HepG2 (cell line): ENCODE data around the gene ISOC2. TPM values are rescaled to one million over a fixed set of nuclear protein-coding genes. Genes with fewer than 3 reads are reported as not detected.

Experiments used
- MAFK ChIP-seq, 2 experiments: IDR thresholded peaks in 1 of 2; conservative IDR thresholded peaks in 1 of 2; 2 replicates each; pipeline ENCODE4 v1.6.1; 2011; ENCODE audit warnings: improper control_type of control experiment in 2 of 2, low read length in 2 of 2
- MEIS2 ChIP-seq: sonication (generic); formaldehyde crosslinking; IDR thresholded peaks from 2 replicates; pipeline ENCODE4 v1.9.0; 2021; ENCODE audit warnings: mild to moderate bottlenecking, missing genetic modification reagents
- NCOA2 ChIP-seq: sonication (generic); formaldehyde crosslinking; IDR thresholded peaks from 2 replicates; pipeline ENCODE4 v1.8.0; 2022; ENCODE audit warnings: inconsistent platforms
- PHF20 ChIP-seq: sonication (generic); formaldehyde crosslinking; IDR thresholded peaks from 2 replicates; pipeline ENCODE4 v1.5.0; 2020; ENCODE audit warnings: mild to moderate bottlenecking, missing genetic modification reagents
- RBM39 ChIP-seq: fragments of 200-400 bp; formaldehyde crosslinking; IDR thresholded peaks from one replicate; pipeline ENCODE4 v1.6.1; 2018; ENCODE audit warnings: antibody characterized with exemption, mild to moderate bottlenecking, low read depth, low read length; ENCODE audit not compliant: poor library complexity, severe bottlenecking
- SP1 ChIP-seq, 2 experiments: fragments of 450-650 bp in 1 of 2; sonication (generic) in 1 of 2; formaldehyde crosslinking in 1 of 2; IDR thresholded peaks; 2 replicates each; pipeline versions ENCODE4 v1.4.0 to v1.6.1; 2016 to 2020; ENCODE audit warnings: missing genetic modification reagents in 1 of 2
- SRSF9 ChIP-seq: fragments of 200-400 bp; formaldehyde crosslinking; IDR thresholded peaks from 2 replicates; pipeline ENCODE4 v1.6.1; 2018; ENCODE audit warnings: borderline replicate concordance, mild to moderate bottlenecking, low read depth, low read length; ENCODE audit not compliant: insufficient read depth, poor library complexity, severe bottlenecking
- TGIF2 ChIP-seq: IDR thresholded peaks from 2 replicates; pipeline ENCODE4 v1.6.1; 2016; ENCODE audit warnings: control low read depth, missing compliant biosample characterization
- ZFAT ChIP-seq: sonication (generic); formaldehyde crosslinking; conservative IDR thresholded peaks from 2 replicates; pipeline ENCODE4 v1.8.1; 2023; ENCODE audit warnings: missing genetic modification reagents, inconsistent platforms
- ZFP36 ChIP-seq: fragments of 150-350 bp; IDR thresholded peaks from 2 replicates; pipeline ENCODE4 v1.6.1; 2018; ENCODE audit warnings: borderline replicate concordance, low read length, low read depth; ENCODE audit not compliant: partially characterized antibody
- ZNF264 ChIP-seq: sonication (generic); formaldehyde crosslinking; IDR thresholded peaks from 2 replicates; pipeline ENCODE4 v1.4.0; 2020; ENCODE audit warnings: missing genetic modification reagents
- ZNF460 ChIP-seq: sonication (generic); formaldehyde crosslinking; IDR thresholded peaks from 2 replicates; pipeline ENCODE4 v1.5.1; 2020; ENCODE audit warnings: missing genetic modification reagents, mild to moderate bottlenecking, borderline replicate concordance
- ZNF549 ChIP-seq: sonication (generic); formaldehyde crosslinking; IDR thresholded peaks from 2 replicates; pipeline ENCODE4 v1.5.0; 2020; ENCODE audit warnings: missing genetic modification reagents
- ZNF563 ChIP-seq: sonication (generic); formaldehyde crosslinking; IDR thresholded peaks from 2 replicates; pipeline ENCODE4 v1.8.0; 2022; ENCODE audit warnings: mild to moderate bottlenecking, moderate library complexity, missing genetic modification reagents
- polyA plus RNA-seq, 8 experiments: library from polyadenylated mRNA; depleted of rRNA in 3 of 8; stranded (reverse) in 7 of 8; unstranded in 1 of 8; fragments of >200 nt; fragmentation: Illumina TruSeq in 4 of 8; extraction: Trizol in 4 of 8; gene quantifications; 2 replicates each; pipeline versions ENCODE4 v1.2.1 to v1.2.3, GENCODE V29; 2011 to 2016; ENCODE audit warnings: low read depth in 4 of 8, missing spikeins in 1 of 8, mixed read lengths in 1 of 8; ENCODE audit not compliant: insufficient read depth in 1 of 8
- total RNA-seq, 5 experiments: library from RNA; depleted of rRNA; stranded (reverse); fragments of >200 nt; fragmentation: Illumina TruSeq; extraction: Trizol; gene quantifications; 2 replicates each; pipeline ENCODE4 v1.2.3, GENCODE V29; 2016; ENCODE audit warnings: low read depth in 1 of 5
- TF ChIP-seq, protein P1 (sequence below): sonication (generic); formaldehyde crosslinking; conservative IDR thresholded peaks from 2 replicates; pipeline ENCODE4 v1.4.0; 2020; ENCODE audit warnings: missing genetic modification reagents
- TF ChIP-seq, protein P2 (sequence below): sonication (generic); formaldehyde crosslinking; IDR thresholded peaks from 2 replicates; pipeline ENCODE4 v1.4.0; 2020; ENCODE audit warnings: mild to moderate bottlenecking, missing genetic modification reagents
- TF ChIP-seq, protein P3 (sequence below): sonication (generic); formaldehyde crosslinking; IDR thresholded peaks from 2 replicates; pipeline ENCODE4 v1.4.0; 2020; ENCODE audit warnings: low read depth, mild to moderate bottlenecking, missing genetic modification reagents
- TF ChIP-seq, protein P4 (sequence below): sonication (generic); formaldehyde crosslinking; IDR thresholded peaks from 2 replicates; pipeline ENCODE4 v1.4.0; 2020; ENCODE audit warnings: missing genetic modification reagents
- TF ChIP-seq, protein P5 (sequence below): sonication (generic); formaldehyde crosslinking; IDR thresholded peaks from 2 replicates; pipeline ENCODE4 v1.4.0; 2020; ENCODE audit warnings: missing genetic modification reagents, borderline replicate concordance

The ISOC2 gene
- total and polyA plus RNA-seq, 2 of the 13 experiments (the other 11 are each of a cell fraction or from before 2014, with no cell fraction given), result 76.8 to 105 TPM

DNA sequence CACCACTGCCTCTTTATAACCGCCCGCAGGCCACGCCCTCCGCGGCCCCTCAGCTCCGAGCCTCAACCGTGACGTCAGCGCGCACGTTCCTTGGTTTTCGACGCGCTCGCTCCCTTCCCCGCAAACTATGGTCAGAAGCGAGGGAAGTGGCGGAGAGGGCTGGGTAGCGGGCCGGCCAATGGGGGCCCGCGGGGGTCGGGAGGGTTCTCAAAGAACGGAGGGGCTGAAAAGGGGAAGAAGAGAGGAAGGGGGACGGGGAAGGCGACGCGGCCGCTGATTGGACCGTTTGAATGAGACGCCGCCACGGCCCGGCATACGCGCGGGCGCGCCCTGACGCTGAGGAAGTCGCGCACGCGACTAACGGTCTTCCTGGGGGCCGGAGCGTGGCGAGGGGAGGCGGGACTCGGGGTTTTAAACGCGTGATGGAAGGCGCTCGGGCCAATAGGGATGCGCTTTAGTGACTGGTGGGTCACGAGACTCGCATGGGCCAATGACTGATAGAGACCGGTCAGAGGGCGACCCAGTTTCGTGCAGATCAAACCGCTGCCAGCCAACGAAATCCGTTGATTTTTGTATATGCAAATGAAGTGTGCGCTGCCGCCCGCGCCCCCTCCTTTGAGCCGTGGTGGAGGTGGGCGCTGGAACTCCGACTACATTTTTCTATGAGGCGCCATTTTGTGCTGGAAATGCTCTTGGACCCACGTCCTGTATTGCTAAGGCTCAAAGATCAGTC lies 53.5 kb downstream of the ISOC2 start (continued):
- TF ChIP-seq SP1 (IDR thresholded peaks at IDR 0.05) (no peak), SP1 (CRISPR knock-in tag; IDR thresholded peaks at IDR 0.05) (peak; percentile 84), ZNF460 (no peak), SRSF9 (no peak), ZNF549 (no peak), PHF20 (peak; percentile 34; the same call in 1 of the 2 replicates), ZFAT (no peak), ZNF563 (CRISPR knock-in tag) (peak; percentile 68; the same call in 1 of the 2 replicates), ZNF264 (CRISPR knock-in tag) (no peak; the same call in 1 of the 2 replicates), TGIF2 (CRISPR knock-in tag) (no peak), MAFK (conservative IDR thresholded peaks at IDR 0.05 in 1 of 2, IDR thresholded peaks at IDR 0.05 in 1 of 2; ENCODE audit: low read length in 2 of 2) (no peak), RBM39 (no peak), NCOA2 (CRISPR knock-in tag) (0 out of 2 replicates have a peak, but pooled peaks have one; percentile 14), MEIS2 (CRISPR knock-in tag) (peak; percentile 45; the same call in 1 of the 2 replicates), ZFP36 (no peak)
- TF ChIP-seq, protein P1, sequence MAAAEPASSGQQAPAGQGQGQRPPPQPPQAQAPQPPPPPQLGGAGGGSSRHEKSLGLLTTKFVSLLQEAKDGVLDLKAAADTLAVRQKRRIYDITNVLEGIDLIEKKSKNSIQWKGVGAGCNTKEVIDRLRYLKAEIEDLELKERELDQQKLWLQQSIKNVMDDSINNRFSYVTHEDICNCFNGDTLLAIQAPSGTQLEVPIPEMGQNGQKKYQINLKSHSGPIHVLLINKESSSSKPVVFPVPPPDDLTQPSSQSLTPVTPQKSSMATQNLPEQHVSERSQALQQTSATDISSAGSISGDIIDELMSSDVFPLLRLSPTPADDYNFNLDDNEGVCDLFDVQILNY, result no peak
- TF ChIP-seq, protein P2, sequence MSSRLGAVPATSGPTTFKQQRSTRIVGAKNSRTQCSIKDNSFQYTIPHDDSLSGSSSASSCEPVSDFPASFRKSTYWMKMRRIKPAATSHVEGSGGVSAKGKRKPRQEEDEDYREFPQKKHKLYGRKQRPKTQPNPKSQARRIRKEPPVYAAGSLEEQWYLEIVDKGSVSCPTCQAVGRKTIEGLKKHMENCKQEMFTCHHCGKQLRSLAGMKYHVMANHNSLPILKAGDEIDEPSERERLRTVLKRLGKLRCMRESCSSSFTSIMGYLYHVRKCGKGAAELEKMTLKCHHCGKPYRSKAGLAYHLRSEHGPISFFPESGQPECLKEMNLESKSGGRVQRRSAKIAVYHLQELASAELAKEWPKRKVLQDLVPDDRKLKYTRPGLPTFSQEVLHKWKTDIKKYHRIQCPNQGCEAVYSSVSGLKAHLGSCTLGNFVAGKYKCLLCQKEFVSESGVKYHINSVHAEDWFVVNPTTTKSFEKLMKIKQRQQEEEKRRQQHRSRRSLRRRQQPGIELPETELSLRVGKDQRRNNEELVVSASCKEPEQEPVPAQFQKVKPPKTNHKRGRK (CRISPR knock-in tag), result no peak
- TF ChIP-seq, protein P3, sequence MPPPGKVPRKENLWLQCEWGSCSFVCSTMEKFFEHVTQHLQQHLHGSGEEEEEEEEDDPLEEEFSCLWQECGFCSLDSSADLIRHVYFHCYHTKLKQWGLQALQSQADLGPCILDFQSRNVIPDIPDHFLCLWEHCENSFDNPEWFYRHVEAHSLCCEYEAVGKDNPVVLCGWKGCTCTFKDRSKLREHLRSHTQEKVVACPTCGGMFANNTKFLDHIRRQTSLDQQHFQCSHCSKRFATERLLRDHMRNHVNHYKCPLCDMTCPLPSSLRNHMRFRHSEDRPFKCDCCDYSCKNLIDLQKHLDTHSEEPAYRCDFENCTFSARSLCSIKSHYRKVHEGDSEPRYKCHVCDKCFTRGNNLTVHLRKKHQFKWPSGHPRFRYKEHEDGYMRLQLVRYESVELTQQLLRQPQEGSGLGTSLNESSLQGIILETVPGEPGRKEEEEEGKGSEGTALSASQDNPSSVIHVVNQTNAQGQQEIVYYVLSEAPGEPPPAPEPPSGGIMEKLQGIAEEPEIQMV (CRISPR knock-in tag), result no peak
- TF ChIP-seq, protein P4, sequence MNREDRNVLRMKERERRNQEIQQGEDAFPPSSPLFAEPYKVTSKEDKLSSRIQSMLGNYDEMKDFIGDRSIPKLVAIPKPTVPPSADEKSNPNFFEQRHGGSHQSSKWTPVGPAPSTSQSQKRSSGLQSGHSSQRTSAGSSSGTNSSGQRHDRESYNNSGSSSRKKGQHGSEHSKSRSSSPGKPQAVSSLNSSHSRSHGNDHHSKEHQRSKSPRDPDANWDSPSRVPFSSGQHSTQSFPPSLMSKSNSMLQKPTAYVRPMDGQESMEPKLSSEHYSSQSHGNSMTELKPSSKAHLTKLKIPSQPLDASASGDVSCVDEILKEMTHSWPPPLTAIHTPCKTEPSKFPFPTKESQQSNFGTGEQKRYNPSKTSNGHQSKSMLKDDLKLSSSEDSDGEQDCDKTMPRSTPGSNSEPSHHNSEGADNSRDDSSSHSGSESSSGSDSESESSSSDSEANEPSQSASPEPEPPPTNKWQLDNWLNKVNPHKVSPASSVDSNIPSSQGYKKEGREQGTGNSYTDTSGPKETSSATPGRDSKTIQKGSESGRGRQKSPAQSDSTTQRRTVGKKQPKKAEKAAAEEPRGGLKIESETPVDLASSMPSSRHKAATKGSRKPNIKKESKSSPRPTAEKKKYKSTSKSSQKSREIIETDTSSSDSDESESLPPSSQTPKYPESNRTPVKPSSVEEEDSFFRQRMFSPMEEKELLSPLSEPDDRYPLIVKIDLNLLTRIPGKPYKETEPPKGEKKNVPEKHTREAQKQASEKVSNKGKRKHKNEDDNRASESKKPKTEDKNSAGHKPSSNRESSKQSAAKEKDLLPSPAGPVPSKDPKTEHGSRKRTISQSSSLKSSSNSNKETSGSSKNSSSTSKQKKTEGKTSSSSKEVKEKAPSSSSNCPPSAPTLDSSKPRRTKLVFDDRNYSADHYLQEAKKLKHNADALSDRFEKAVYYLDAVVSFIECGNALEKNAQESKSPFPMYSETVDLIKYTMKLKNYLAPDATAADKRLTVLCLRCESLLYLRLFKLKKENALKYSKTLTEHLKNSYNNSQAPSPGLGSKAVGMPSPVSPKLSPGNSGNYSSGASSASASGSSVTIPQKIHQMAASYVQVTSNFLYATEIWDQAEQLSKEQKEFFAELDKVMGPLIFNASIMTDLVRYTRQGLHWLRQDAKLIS (CRISPR knock-in tag), result no peak
- TF ChIP-seq, protein P5, sequence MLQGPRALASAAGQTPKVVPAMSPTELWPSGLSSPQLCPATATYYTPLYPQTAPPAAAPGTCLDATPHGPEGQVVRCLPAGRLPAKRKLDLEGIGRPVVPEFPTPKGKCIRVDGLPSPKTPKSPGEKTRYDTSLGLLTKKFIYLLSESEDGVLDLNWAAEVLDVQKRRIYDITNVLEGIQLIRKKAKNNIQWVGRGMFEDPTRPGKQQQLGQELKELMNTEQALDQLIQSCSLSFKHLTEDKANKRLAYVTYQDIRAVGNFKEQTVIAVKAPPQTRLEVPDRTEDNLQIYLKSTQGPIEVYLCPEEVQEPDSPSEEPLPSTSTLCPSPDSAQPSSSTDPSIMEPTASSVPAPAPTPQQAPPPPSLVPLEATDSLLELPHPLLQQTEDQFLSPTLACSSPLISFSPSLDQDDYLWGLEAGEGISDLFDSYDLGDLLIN, result no peak
